GM10248 (cell line): ENCODE data around the gene BANP.

Experiments
- CTCF ChIA-PET: fragments of 300-600 bp; sonication (Branson Sonifier 250); formaldehyde crosslinking; extraction: SDS; loops from one replicate; lab custom pipeline; 2021; ENCODE audit warnings: antibody characterized with exemption; lab: Yijun Ruan, JAX
- POLR2A ChIA-PET: fragments of 350-650 bp; sonication (Branson Sonifier 250); formaldehyde crosslinking; extraction: SDS; loops from one replicate; lab custom pipeline; 2020; ENCODE audit warnings: antibody characterized with exemption; lab: Yijun Ruan, JAX
- DNase-seq: peaks from one replicate; pipeline ENCODE4 v3.0.0; 2012; ENCODE audit errors: extremely low spot score
- TF ChIP-seq, protein P1 (sequence below): IDR thresholded peaks from 2 replicates; pipeline ENCODE4 v1.5.1; 2012; ENCODE audit warnings: mild to moderate bottlenecking, low read depth; ENCODE audit errors: extremely low read depth, missing control alignments, control extremely low read depth

The BANP gene

DNA sequence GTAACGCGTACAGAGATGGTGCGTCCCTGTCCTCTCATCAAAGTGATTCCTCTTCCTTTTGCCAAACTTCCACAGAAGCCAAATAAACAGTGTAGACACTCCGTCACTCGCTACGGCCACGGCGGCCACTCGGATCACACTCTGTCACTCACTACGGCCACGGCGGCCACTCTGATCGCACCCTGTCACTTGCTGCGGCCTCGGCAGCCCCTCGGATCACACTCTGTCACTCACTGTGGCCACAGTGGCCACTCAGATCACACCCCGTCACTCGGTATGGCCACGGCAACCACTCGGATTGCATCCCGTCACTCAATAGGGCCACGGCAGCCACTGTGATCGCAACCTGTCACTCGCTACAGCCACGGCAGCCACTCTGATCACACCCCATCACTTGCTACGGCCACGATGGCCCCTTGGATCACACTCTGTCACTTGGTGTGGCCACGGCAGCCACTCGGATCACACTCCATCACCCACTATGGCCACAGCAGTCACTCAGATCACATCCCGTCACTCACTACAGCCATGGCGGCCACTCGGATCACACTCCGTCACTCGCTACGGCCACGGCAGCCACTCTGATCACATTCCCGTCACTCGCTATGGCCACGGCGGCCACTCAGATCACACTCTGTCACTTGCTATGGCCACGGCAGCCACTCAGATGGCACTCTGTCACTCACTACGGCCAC lies 170.8 kb downstream of the BANP start:
- no peak for DNase-seq
- TF ChIP-seq, protein P1, sequence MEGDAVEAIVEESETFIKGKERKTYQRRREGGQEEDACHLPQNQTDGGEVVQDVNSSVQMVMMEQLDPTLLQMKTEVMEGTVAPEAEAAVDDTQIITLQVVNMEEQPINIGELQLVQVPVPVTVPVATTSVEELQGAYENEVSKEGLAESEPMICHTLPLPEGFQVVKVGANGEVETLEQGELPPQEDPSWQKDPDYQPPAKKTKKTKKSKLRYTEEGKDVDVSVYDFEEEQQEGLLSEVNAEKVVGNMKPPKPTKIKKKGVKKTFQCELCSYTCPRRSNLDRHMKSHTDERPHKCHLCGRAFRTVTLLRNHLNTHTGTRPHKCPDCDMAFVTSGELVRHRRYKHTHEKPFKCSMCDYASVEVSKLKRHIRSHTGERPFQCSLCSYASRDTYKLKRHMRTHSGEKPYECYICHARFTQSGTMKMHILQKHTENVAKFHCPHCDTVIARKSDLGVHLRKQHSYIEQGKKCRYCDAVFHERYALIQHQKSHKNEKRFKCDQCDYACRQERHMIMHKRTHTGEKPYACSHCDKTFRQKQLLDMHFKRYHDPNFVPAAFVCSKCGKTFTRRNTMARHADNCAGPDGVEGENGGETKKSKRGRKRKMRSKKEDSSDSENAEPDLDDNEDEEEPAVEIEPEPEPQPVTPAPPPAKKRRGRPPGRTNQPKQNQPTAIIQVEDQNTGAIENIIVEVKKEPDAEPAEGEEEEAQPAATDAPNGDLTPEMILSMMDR: no peak
- CTCF ChIA-PET: no interaction called here
- POLR2A ChIA-PET: no interaction called here
